Melanocyte of skin (primary cell): ENCODE data around the gene HS3ST4. TPM values are rescaled to one million over a fixed set of nuclear protein-coding genes. Genes with fewer than 3 reads are reported as not detected.

Source experiments
- small RNA-seq, 2 donors: library from RNA; depleted of rRNA; stranded (forward); fragments of <200 nt; gene quantifications; one replicate each; pipeline ENCODE3, GENCODE V24; 2012
- total RNA-seq, 2 donors: library from RNA; depleted of rRNA; stranded (reverse); fragments of >200 nt; gene quantifications; 2 replicates each; pipeline ENCODE4 v1.2.3, GENCODE V29; 2012

The HS3ST4 gene
- total RNA-seq, result not detected

DNA sequence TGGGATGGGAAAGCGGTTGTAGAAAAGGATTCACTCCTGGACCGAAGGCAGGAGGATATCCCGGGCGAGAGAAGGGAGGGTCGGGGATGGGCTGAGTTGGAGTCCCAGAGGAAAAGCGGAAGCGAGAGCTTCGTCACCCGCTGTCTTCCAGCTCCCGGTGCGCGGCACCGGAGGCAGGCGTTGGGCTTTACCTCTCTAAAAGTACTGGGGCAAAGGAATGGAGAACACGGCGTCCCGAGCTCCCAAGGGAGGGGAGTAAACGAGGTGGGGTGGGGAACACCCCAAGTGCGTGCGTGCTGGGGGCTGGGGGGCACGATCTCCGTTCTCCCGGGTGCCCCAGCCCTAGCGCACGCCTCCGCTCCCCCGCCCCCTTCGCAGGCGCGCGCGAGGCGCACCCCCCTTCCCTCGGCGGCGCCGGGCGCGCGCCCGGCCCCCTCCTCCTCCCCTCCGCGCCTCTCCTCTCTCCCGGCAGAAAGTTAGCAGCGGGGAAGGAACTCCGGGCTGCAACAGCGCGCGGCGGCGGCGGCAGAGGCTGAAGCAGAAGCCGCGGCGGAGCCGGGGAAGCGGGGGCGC lies at the start of gene HS3ST4:
TSS of gene HS3ST4 (plus strand) at position 441 of the 573 bp plus-strand sequence.

Small RNA genes within 50 kb of the gene (small RNA-seq; reads per million reads assigned to genes)
- gene HMGN2P3, result 0 reads per million in 2 donors
- gene MIR548W, result 0 reads per million in 2 donors
- gene RNA5SP405, result 0 reads per million in 2 donors
